HG02885 (cell line): ENCODE measurements around the gene TRAF5.

Experiments
- ATAC-seq: cut with Tn5 transposase; IDR thresholded peaks from one replicate; pipeline ENCODE4 v1.9.1; 2021; ENCODE audit warnings: mild to moderate bottlenecking; ENCODE audit not compliant: unreplicated experiment, poor library complexity

TRAF5 gene

DNA sequence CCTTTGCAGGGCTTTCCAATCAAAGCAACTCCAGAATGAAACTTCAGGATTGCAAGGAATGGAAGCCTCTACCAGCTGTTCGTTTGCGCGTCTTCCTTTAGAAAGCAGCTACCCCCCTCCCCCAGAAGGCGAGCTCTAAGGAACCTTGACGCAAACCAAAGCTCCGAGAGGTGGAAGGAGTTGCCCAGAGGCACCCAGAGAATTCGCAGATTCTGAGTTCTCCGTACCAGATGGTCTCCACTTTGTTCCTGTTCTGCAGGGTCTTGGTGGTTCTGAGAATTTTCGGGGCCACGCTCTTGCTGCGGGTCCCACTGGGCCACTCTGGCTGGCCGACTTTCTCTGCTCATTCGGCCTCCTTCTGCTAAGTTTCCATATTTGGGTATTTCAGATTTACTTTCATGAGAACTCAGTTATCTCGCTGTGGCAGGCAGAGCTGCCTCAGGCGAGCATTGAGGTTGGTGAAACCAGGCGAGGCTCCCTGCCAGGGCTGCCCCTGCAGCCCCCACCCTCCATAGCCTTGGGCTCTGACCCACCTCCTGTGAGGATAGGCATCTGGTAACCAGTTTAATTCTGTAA is 801 bp downstream of the TRAF5 start:
- ATAC-seq: peak; percentile 25

DNA sequence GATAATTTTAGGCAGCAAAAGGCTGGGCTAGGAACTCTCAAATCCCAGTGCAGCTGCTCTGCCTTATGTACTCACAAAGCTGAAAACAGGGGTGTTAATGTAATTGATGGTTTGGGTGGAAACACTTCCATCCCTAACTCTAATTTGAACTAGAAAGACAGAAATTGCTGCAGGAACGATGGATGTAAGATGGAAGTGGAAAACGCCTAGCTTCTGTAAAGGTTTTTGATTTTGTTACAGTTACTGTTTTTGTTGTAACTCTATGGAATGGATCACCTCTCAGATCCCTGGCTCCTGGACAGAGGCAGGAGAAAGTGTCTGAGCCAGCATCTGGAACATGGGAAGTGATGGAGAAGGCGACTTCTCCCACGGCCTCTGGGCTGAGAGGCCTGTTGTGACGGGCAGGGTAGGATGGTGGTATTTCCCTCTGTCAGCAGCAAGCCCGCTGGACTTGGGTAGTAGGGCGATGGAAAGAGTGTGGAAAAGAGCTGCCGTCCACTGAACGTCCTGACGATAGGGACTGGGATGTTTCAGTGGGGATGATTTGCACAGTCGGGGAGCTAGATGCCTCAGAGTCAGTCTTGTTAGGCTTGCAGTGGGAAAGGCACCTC is 1.6 kb downstream of the TRAF5 start:
- ATAC-seq: no peak

DNA sequence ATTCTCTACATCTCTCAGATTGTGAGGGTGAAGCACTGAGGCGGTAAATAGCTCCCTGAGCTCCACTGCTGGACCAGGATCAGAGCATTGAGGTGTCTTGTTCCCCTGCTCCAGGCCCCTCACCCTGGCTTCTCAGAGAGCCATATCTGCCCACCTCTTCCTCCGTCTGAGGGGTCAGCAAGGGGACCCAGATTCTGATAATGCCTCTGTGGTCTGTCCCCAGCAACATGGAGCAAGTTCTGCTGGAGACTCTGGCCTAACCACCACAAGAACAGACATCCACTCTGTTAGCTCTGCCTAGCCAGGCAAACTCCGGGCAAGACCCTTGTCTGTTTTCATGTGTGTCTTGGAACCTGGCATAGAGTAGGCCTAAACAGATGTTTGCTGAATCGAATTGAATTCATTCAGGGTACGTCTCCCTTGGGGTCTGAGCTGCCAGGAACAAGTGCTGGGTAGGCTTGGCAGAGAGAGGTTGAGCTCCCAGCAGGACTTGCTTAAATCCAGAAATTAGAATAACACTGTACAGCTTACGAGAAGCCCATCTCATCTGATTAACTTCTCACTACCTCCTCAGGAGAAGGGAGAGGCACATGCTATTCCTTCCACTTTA is 2.3 kb downstream of the TRAF5 start:
- no peak for ATAC-seq

DNA sequence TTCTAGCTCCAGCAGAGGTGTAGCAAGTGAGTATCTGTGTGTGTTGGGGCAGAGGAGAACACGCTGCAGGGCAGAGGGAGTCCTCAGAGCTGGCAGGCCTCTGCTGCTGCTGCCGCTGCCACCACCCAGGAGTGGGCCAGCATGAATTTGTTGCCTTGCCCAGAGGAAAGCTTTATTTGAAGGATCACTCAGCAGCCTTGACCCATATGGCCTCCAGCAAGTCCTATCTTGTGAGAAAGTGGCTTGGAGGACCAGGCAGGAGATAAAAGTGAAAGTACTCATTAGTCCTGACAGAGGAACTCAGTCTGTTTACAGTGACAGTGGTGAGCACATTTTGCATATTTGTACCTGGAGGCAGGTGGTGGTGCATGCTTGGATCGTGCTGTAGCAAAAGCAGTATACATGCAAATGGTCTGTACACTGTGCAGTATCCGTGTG is 3.1 kb downstream of the TRAF5 start:
- ATAC-seq: peak; percentile 57

DNA sequence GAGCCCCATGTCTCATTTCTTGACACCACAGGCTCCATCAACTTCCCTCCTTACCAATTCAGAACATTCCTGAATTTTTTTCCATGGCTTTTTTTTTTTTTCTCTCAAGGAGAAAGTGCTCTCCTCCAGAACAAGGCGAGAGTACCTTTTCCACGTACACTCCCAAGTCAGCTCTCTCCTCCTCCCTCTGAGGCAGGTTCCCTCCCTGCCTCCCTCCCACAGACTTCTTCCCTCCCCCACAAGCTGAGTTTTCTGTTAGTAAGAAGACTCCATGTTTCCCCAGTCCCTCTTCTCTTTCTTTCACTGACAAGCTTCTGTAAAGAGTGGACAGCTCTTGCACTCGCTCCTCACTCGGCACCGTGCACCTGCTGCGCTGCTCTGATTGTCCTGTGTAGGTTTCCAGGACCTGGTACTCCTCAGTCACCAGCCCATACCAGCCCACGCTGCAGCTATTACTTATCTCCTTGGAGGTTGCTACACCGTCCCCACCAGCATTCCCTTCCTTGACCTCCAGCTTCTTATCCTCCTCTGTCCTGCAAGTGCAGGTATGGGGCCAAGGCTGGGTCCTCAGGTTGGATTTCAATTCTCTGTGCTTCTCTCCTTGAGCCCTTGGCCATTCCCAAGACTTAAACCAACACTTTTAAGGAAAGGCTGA is 3.8 kb downstream of the TRAF5 start:
- no peak for ATAC-seq

DNA sequence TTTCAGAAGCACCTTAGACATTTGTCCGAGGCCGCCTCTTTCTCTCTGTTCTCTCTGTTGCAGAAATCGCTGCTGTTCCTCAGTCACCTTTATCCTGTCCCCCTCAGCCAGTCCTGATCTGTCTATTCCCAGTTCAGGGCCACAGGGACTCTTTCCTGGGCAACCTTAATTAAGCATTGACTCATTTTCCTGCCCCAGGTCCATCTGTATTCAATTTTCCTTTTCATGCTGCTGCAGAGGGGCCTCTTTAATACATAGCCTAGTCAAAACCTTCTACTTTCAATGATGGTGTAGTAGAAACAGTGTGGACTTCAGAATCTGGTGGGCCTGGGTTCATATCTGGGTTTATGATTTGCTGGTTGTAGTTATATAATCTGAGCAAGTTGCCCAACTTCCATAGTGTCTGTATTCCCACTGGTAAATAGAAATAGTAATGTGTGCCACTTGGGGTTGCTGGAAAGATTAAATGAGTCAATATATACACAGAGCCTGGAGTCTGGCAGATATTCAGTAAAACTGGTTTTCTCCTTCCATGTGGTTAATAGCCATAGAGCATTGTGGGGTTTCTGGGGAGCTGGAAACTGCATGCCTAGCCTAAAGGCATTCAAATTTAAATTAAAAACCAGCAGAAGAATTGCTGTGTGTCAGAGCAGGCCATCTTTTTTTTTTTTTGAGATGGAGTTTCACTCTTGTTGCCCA is 4.5 kb downstream of the TRAF5 start:
- no peak for ATAC-seq

DNA sequence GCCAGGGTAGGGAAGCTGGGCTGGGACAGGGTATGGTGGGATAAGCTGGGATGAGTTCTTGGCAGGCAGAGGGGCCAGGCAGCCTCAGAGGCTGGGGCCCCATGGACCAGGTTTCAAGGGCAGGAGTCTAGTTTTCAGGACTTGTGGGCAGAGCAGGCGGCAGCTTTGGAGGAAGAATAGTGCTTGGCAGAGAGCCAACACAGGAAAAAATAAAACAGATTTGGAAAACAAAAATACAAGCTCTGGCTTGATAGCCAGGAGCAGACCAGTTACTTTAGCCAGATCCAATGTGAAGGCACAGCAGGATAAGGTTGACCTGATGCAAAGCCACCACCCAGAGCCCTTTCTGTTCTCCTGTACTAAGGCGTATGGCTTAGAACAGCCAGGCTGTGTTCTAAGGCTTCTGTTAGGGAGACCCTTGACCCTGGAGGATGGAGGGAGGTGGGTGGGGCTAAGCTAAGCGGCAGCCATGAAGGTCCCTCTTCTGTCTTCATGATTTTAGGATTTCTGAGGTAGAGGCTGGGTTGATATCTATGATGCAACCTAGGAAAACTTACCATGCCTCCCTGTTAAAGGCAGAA is 5.5 kb downstream of the TRAF5 start:
- ATAC-seq: no peak

DNA sequence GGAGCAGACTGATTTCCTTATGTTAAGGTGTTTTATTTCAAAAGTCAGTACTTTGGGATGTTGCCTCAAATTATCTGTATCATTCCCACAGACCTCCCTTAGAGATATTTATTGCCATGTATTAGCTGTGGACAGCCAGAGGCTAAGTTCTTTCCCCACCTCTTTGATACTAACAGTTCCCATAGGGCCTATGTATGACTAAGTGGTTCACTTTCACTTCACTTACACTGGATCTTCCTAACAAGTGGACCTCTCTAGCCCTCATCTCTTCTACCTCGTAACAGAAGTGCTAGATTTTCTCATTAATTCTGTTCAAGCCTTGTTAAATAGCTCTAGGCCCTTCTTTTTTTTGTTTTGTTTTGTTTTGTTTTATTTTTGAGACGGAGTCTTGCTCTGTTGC is 6.2 kb downstream of the TRAF5 start:
- no peak for ATAC-seq

DNA sequence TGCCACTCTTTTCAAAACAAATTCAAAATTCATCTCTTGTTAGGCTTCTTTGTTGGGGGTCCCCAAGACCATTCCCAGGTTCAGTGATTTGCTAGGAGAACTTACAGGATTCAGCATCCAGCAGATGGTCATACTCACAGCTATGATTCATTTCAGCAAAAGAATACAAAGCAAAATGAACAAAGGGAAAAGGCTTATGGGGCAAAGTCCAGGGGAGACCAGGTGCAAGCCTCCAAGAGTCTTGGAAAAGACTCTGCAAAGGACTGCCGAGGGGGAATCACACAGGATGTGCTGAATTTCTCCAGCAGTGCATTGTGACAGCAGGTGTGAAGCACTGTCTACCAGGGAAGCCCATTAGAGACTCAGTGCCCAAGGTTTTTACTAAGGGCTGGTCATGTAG is 7.3 kb downstream of the TRAF5 start:
- ATAC-seq: no peak

DNA sequence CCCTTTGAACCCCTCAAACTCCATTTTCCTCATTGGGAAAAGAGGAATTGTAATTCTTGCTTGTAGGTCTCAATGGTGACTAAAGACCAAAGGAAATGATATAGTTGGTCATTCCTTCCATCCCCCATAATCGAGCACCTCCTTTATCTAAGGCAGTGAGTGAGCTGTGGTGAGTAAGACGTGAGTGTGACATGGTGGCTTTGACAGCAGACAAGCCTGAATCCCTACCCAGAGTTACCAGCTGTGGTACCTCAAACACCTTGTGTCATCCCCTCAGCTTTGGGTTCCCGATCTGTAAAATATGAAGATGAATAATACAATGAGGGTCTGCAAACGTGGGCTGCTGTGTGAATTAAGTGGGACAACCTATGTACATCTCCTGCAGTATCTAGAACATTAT is 8.4 kb downstream of the TRAF5 start:
- no peak for ATAC-seq

DNA sequence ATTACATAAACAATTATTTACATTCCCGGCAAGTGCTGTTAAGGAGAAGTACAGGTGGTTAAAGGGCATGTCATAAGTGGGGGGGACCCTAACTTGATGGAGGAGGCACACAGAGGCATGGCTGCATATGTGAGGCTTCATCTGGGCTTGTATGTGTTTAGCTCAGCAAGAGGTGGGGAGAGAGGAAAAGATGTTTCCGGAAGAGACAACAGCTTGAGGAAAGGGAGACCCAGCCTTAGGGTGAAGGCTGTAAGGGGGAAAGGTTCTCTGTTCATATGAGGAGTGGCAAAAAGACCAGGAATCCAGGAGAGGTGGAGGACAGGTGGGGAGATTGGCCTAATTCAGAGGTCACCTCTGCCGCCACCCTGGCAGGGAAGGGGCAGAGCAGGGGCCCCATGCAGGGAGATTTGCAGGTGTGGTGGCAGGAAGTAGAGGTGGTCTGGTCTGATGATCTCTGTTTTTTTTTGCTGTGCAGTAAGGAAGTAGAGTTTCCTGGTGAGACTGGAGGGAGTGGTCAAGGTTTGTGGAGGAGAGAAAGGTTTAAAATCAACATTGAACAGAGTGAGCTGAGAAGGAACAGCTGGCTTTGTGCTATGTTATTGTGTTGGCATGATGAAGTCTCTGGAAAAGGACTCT is 9.0 kb downstream of the TRAF5 start:
- peak; percentile 87 for ATAC-seq

DNA sequence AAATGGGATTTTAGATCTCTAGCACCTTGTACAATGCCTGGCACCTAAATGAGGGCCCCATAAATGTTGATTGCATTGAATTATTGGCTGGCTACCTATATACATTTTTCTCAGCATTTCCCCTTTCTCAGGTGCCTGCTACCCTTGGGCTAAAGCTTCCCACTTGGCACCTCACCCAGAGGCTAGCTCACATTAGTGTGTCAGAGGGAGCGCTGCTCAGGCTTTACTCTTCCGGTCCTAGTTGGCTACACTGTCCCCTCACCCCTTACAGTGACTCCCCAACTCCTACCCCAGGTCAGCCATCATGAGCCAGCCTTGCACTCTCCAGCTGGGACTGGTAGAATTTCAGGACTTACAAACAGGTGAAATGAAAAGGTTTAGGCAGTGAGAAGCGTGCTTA is 9.5 kb downstream of the TRAF5 start:
- peak; percentile 30 for ATAC-seq

DNA sequence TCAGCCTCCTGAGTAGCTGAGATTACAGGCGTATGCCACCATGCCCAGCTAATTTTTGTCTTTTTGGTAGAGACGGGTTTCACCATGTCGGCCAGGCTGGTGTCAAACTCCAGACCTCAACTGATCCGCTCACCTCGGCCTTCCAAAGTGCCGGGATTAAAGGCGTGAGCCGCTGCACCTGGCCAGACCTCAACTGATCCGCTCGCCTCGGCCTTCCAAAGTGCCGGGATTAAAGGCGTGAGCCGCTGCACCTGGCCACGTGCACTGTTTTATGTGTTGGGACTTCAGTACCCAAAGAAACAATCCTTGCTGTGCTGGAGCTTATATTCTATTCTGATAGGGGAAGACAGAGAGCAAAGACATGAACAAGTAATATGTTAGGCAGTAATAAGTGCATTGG is 10.1 kb downstream of the TRAF5 start:
- ATAC-seq: no peak

DNA sequence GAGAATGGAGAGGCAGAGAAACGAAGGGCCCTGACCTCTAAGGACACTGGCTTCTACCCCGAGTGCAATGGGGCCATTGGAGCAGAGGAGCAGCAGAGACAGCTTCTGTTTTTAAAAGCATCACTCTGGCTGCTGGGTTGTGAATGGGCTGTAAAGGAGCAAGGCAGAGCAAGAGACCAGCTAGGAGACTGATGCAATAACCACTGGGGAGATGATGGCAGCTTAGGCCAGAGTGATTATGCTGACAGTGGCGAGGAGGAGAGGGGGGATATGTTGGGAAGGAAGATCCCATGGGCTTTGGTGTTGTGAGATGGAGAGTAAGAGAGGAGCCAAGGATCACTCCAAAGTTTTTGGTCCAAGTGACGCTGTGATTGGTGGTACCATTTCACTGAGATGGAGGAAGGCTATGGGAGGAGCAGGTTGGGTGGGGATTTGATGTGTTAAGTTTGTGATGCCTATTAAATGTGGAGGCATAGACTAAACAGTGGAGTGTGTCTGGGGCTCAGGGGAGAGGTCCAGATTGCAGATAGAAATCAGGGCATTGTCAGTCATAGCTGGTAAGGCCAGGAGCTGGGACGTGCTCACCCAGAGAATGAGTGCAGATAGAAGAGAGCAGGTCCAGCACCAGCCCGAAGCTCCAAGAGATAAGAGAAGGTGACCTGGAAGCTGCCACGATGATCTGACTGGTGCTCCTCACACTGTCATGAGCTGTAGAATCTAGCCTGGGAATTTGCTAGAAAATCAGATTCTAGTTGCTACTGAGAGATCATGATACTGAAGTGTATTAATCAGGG is 11.0 kb downstream of the TRAF5 start:
- no peak for ATAC-seq

DNA sequence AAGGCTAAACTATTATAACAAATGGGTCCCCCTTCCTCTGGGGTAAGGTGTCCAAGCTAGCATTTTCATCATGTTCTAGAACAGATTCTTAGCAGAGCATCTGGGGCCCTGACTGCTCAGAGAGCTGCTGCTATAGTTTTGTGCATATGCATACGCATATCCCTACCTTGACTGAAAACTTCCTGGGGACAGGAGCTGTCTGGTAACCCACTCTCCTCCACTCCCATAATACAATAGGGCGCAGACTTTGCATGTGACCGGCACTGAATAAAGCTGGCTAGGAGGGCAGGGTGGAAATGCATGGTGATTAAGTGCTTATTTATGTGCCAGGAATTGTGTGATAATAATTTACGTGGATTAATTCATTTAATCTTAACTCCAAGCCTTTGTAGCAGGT is 11.6 kb downstream of the TRAF5 start:
- no peak for ATAC-seq

DNA sequence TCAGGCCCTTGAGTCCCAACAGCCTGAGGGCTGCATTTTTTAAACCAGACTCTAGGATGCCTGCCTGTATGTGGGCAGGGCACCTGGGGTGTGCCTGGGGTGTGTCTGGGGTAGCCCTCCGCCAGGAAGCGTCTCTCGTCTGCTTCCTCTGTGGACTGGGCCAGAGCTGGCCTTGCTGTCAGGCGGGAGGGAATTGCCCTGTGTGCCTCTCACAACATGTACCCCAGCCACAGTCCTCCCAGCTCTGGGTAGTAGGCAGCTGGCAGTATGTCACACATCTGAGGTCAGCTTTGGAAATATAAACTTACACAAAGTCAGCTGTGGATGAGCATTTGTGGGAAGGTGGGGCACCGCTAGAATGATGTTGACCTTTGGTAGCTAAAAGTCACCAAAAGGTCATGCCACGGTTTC is 13.0 kb downstream of the TRAF5 start:
- ATAC-seq: no peak

DNA sequence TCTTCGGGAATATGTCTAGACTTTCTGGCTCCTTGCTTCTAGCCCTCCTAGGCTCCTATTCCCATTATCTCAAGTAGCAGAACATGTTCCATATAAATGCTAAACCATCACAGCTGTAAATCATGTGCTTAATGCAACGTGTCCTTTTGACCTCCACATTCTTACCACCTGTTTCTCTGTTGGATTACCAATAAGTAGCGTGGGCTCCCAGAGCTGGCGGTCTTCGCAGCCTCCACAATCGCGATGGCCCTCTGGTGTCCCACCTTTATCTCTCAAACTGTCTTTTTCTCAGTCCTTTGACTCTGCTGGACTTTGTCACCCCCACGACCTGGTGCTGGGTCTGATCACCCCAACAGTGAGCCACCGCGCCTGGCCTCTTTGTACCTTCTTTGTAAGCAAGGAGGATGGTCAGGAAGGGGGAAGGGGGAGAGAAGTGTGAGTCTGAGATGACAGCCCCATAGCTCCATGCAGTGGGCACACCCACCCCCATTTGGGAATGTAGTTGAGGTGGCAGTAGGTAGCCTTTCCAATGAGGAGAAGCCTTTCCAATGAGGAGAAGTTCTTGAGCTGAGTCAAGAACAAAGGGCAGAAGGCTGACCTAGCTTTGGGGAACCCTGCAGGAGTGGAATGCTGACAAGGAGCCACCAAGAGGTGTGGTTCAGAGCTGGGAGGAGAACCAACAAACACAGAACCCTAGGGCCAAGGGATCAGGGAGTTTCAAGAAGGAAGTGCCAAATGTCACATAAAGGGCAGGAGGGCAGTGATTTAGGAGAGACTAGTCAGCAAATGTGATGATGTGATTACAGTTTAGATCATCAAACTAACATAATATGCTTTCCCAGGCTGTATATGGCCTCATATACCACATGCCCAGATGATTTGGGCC is 14.2 kb downstream of the TRAF5 start:
- ATAC-seq: no peak

DNA sequence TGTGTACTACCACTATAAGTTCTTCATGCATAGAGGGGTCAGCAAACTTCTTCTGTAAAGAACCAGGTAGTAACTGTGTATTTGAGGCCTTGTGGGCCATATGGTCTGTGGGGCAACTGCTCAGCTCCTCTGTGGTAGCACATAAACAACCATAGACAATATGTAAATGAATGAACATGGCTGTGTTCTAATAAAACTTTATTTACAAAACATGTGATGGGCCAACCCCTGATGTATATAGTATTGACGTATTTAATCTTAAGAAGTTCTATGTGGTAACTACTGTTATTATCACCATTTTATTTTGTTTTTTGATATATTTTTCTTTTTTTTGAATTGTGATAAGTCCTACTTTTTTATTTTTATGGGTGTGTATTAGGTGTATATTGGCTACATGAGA is 15.4 kb downstream of the TRAF5 start:
- ATAC-seq: no peak
